Breast epithelium (tissue), 4 donors: ENCODE data around the gene EIF2S2. TPM values are rescaled to one million over a fixed set of nuclear protein-coding genes. Genes with fewer than 3 reads are reported as not detected.

Source experiments
- DNase-seq, 2 donors: peaks; one replicate each; pipeline ENCODE4 v3.0.0-alpha.2; 2019; ENCODE audit warnings: low spot score in 2 of 2
- H3K27ac ChIP-seq, 2 donors: fragments of 200-600 bp; sonication (generic) in 1 of 2; one replicate each; pipeline ENCODE4 v1.5.1; 2016 to 2019; ENCODE audit warnings: mild to moderate bottlenecking in 1 of 2
- H3K27me3 ChIP-seq, 2 donors: fragments of 200-600 bp; sonication (generic) in 1 of 2; one replicate each; pipeline versions ENCODE4 v1.5.1 to v1.6.0; 2017 to 2019; ENCODE audit warnings: control low read depth in 1 of 2, mild to moderate bottlenecking in 1 of 2
- H3K36me3 ChIP-seq: fragments of 200-600 bp; one replicate; pipeline ENCODE4 v1.5.1; 2019
- H3K4me1 ChIP-seq, 2 donors: fragments of 200-600 bp; sonication (generic); one replicate each; pipeline ENCODE4 v1.5.1; 2016 to 2019; ENCODE audit warnings: control low read depth in 1 of 2
- H3K4me3 ChIP-seq, 3 donors: fragments of 200-600 bp; sonication (generic); 1 replicate in 2 of 3; 2 replicates in 1 of 3; pipeline ENCODE4 v1.5.1; 2016 to 2019; ENCODE audit warnings: mild to moderate bottlenecking in 3 of 3, moderate library complexity in 2 of 3
- H3K9me3 ChIP-seq, 2 donors: fragments of 200-600 bp; sonication (generic) in 1 of 2; one replicate each; pipeline ENCODE4 v1.5.1; 2016 to 2019; ENCODE audit warnings: control low read depth in 1 of 2
- POLR2A ChIP-seq: fragments of 450-650 bp; IDR thresholded peaks from one replicate; pipeline ENCODE4 v1.6.1; 2016; ENCODE audit warnings: antibody characterized with exemption, mild to moderate bottlenecking, moderate library complexity
- POLR2AphosphoS5 ChIP-seq, 3 donors: sonication (generic); formaldehyde crosslinking; IDR thresholded peaks; one replicate each; pipeline ENCODE4 v1.6.1; 2017; ENCODE audit warnings: antibody characterized with exemption in 3 of 3
- intact Hi-C: fragments of 100-400 bp; cut with DNase I; formaldehyde crosslinking; loops from one replicate; pipeline ENCODE4 v1.15.1; 2023; ENCODE audit warnings: low total_unique reads
- total RNA-seq, 3 donors: library from RNA; depleted of rRNA; stranded (reverse); fragments of >200 nt; gene quantifications; one replicate each; pipeline ENCODE4 v1.1.0, GENCODE V29; 2016
- TF ChIP-seq, protein P1 (sequence below), 3 donors: fragments of 450-650 bp; IDR thresholded peaks; one replicate each; pipeline ENCODE4 v1.5.1; 2016 to 2017; ENCODE audit warnings: antibody characterized with exemption in 3 of 3, mild to moderate bottlenecking in 3 of 3, moderate library complexity in 3 of 3

EIF2S2 gene
- total RNA-seq, 3 donors from 2014 or later = 45.6 to 55.4 (median 45.8) TPM

DNA sequence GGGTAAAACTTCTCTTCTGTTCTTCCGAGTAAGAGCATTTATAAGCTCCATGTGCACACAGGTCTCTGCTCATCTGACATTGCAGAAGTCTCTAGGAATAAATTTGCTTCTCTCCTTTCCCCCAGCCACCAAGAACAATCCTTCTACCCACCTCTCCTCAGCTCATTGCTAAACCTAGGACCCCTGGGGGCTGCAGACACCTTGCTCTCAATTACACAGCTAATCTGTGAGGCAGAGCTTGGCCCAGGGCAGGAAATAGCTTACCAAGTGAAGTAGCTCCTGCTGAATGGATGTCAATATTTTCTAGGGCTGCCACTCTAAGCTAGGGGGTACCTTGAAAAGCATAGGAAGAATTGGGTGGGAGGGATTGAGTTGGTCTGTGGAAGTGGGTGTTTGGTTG is 44.0 kb downstream of the EIF2S2 start:
- Histone ChIP-seq H3K4me1 (peaks cover 0 to 5% of the 10 kb centered on the region in 2 donors), H3K9me3 (no peaks in the 10 kb centered on the region), H3K36me3 (no peaks in the 10 kb centered on the region), H3K27ac (no peak overlapping the region), H3K27me3 (no peaks in the 10 kb centered on the region), H3K4me3 (no peak overlapping the region)
- DNase-seq = no peak
- intact Hi-C loops = no loop called here
- TF ChIP-seq, protein P1, sequence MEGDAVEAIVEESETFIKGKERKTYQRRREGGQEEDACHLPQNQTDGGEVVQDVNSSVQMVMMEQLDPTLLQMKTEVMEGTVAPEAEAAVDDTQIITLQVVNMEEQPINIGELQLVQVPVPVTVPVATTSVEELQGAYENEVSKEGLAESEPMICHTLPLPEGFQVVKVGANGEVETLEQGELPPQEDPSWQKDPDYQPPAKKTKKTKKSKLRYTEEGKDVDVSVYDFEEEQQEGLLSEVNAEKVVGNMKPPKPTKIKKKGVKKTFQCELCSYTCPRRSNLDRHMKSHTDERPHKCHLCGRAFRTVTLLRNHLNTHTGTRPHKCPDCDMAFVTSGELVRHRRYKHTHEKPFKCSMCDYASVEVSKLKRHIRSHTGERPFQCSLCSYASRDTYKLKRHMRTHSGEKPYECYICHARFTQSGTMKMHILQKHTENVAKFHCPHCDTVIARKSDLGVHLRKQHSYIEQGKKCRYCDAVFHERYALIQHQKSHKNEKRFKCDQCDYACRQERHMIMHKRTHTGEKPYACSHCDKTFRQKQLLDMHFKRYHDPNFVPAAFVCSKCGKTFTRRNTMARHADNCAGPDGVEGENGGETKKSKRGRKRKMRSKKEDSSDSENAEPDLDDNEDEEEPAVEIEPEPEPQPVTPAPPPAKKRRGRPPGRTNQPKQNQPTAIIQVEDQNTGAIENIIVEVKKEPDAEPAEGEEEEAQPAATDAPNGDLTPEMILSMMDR (IDR thresholded peaks at IDR 0.05) = no peak

DNA sequence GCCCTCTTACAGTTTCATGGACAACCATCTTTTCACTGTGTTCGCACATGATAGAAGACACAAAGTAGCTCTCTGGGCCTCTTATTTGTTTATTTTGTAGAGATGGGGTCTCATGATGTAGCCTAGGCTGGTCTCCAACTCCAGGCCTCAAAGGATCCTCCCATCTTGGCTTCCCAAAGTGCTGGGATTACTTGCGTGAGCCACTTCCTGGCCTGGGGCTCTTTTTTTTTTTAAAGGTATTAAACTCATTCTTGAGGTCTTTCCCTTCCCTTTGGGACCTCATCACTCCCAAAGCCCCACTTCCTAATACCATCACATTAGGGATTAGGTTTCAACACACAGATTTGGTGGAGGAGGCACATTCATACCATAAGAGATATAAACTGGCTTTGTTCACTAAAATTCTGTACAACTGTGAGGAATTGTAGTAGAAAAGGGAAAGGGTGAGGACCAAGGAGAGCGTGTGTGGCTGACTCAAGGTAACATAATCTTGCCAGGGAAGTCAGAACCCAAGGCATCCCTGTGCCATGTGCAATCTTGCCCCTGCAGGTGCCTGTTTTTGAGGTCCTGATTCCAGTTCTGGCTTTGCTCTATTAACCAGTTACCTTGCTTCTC is 45.5 kb downstream of the EIF2S2 start:
- no peak for TF ChIP-seq POLR2A
- no peak for TF ChIP-seq POLR2AphosphoS5 (IDR thresholded peaks at IDR 0.05)
- TF ChIP-seq, protein P1 (IDR thresholded peaks at IDR 0.05) = no peak
- Histone ChIP-seq H3K27me3 (no peaks in the 10 kb centered on the region), H3K4me3 (no peak overlapping the region), H3K9me3 (no peaks in the 10 kb centered on the region), H3K36me3 (no peaks in the 10 kb centered on the region), H3K4me1 (peaks cover 0 to 5% of the 10 kb centered on the region in 2 donors), H3K27ac (no peak overlapping the region)
- DNase-seq = no peak
- intact Hi-C loops = no loop called here

GRCh38 chr20:34065260-34065659 is 46.8 kb downstream of the EIF2S2 start:
- no peaks in the 10 kb centered on the region for H3K36me3 ChIP-seq
- no peak for DNase-seq
- TF ChIP-seq POLR2AphosphoS5 (IDR thresholded peaks at IDR 0.05) (no peak), POLR2A (no peak)
- TF ChIP-seq, protein P1 (IDR thresholded peaks at IDR 0.05) = no peak
- H3K9me3 ChIP-seq = no peaks in the 10 kb centered on the region
- H3K27me3 ChIP-seq = no peaks in the 10 kb centered on the region
- peaks cover 0 to 5% of the 10 kb centered on the region in 2 donors for H3K4me1 ChIP-seq
- H3K27ac ChIP-seq = no peak overlapping the region
- no peak overlapping the region for H3K4me3 ChIP-seq
- intact Hi-C loops = no loop called here

DNA sequence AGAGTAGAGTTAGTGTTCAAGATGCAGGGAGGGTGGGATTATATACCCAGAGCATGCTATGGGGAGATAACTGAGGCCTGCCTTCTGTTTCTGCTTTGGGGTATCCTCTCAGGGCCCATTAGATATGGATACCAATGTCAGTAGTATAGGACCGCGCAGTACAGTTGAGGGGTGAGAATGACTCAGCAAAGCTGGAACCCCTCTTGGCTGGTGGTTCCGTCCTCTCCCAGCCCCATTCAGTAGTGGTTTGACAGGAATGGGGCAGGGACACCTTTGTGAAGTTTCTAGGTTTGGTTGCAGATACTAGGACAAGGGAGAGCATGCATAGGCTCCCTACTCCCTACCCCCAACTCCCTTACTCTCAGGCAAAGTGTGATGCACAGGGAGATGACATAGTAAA is 47.8 kb downstream of the EIF2S2 start:
- intact Hi-C loops = no loop called here
- H3K27ac ChIP-seq = no peak overlapping the region
- no peaks in the 10 kb centered on the region for H3K27me3 ChIP-seq
- no peak for DNase-seq
- H3K9me3 ChIP-seq = no peaks in the 10 kb centered on the region
- H3K36me3 ChIP-seq = no peaks in the 10 kb centered on the region
- H3K4me3 ChIP-seq = no peak overlapping the region
- TF ChIP-seq POLR2AphosphoS5 (IDR thresholded peaks at IDR 0.05) (no peak), POLR2A (no peak)
- TF ChIP-seq, protein P1 (IDR thresholded peaks at IDR 0.05) = no peak
- H3K4me1 ChIP-seq = no peaks in the 10 kb centered on the region

- H3K27me3 ChIP-seq = no peaks in the 10 kb centered on the region
- no peaks in the 10 kb centered on the region for H3K9me3 ChIP-seq
- H3K4me3 ChIP-seq = no peak overlapping the region
- TF ChIP-seq, protein P1 (IDR thresholded peaks at IDR 0.05) = no peak
- TF ChIP-seq POLR2AphosphoS5 (IDR thresholded peaks at IDR 0.05) (no peak), POLR2A (no peak)
- no peaks in the 10 kb centered on the region for H3K4me1 ChIP-seq
- no peak overlapping the region for H3K27ac ChIP-seq
- intact Hi-C loops = no loop called here
- no peaks in the 10 kb centered on the region for H3K36me3 ChIP-seq
- no peak for DNase-seq
These were observed 49.2 kb downstream of the EIF2S2 start for GRCh38 chr20:34062570-34063482.
